GM19438 (cell line): ENCODE measurements around the gene UQCC5.

Experiments used
- ATAC-seq: cut with Tn5 transposase; IDR thresholded peaks from one replicate; pipeline ENCODE4 v1.9.1; 2021; ENCODE audit warnings: low read depth; ENCODE audit not compliant: unreplicated experiment

UQCC5 gene

GRCh38 chr3:52503788-52504424 lies 32.5 kb upstream of the UQCC5 start:
- ATAC-seq = no peak

DNA sequence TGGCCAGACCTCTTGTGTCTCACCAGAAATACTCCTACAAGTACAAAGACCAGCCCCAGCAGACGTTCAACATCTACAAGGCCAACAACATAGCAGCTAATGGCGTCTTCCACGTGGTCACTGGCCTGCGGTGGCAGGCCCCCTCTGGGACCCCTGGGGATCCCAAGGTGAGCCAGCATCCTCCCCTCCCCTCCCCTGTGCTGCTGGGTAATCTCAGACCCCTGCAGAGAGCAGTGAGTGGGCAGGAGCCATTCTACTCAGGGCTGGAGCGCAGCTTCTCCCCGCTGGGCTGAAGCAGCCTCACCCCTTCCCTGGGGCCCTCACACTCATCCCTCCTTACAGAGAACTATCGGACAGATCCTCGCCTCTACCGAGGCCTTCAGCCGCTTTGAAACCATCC lies 31.4 kb upstream of the UQCC5 start:
- no peak for ATAC-seq

DNA sequence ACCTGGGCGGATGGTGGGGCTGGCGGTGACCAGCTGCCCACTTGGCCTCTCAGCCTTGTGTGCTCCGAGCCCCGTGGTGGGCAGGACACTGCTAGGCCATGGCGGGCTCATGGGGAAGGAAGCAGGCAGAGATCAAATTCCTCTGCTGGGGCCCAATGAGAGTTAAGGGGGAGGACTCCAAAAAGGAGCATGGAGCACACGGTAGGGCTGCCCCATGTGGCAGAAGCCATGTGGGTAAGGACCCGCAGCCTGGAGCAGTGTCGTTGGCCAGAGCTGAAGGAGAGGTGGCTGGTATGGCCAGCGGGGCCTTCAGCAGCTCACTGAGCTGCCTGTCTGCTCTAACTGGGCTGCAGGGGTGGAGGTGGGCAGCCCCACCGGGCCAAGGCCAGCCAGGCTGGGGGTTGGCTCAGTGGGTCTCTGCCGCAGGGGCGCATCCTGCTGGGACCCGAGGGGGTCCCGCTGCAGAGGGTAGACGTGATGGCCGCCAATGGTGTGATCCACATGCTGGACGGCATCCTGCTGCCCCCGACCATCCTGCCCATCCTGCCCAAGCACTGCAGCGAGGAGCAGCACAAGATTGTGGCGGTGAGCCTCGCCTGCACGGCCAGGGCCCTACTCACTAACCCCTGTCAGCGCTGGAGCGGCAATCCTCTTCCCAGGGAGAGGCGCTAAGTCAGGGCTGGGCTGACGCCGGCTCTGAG lies 30.0 kb upstream of the UQCC5 start:
- ATAC-seq = no peak

DNA sequence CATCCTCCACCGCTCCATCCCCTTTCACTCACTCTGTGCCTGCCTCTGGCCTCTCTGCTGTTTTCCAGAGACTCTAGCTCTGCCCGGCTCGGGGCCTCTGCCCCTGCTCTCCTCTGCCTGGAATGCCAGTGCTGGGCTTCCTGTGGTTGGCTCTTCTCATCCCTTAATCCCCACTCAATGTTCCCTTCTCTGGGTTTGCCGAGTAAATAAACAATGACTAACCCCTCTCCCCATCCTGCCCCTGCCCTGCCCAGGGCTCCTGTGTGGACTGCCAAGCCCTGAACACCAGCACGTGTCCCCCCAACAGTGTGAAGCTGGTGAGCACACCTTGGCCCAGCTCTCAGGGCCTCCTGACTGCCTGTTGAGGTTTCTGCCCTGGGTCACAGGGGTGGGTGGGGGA lies 29.0 kb upstream of the UQCC5 start:
- no peak for ATAC-seq

GRCh38 chr3:52509753-52510328 lies 26.6 kb upstream of the UQCC5 start:
- no peak for ATAC-seq

- no peak for ATAC-seq
Observed at GRCh38 chr3:52511509-52511908, 24.9 kb upstream of the UQCC5 start.

DNA sequence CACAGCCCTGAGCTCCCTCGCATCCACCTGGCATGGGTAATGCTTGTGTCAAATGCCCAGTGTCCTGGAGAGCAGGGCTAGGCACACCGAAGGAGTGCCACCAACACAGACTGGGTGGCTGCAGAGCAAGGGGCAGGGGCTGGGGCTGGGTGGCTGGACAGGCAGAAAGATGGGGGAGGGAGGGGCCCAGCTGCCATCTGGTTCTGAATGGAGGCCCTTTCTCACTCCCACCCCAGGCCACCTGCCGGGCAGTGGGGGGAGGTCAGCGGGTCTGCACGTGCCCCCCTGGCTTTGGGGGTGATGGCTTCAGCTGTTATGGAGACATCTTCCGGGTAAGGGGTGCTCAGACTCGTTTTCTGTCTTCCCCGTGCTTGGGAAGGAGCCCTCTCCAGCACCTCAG lies 24.3 kb upstream of the UQCC5 start:
- ATAC-seq = no peak

DNA sequence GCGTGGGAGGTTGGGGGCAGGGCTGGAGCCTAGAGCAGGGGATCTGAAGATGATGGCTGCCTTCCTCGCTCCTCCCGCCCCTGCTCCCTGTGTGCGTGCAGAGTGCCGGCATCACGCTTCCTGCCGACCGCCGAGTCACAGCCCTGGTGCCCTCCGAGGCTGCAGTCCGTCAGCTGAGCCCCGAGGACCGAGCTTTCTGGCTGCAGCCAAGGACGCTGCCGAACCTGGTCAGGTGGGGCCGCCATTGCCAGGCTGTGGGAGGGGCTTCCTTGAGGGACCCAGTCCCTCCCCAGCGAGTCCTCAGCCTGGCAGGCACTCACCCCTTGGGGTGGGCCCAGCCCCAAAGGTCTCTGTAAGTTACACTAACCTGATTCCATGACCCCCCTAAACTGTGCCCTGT lies 23.7 kb upstream of the UQCC5 start:
- no peak for ATAC-seq

GRCh38 chr3:52513281-52513680 lies 23.1 kb upstream of the UQCC5 start:
- ATAC-seq = no peak

GRCh38 chr3:52514576-52514975 lies 21.8 kb upstream of the UQCC5 start:
- no peak for ATAC-seq

GRCh38 chr3:52515192-52515591 lies 21.2 kb upstream of the UQCC5 start:
- ATAC-seq = no peak

DNA sequence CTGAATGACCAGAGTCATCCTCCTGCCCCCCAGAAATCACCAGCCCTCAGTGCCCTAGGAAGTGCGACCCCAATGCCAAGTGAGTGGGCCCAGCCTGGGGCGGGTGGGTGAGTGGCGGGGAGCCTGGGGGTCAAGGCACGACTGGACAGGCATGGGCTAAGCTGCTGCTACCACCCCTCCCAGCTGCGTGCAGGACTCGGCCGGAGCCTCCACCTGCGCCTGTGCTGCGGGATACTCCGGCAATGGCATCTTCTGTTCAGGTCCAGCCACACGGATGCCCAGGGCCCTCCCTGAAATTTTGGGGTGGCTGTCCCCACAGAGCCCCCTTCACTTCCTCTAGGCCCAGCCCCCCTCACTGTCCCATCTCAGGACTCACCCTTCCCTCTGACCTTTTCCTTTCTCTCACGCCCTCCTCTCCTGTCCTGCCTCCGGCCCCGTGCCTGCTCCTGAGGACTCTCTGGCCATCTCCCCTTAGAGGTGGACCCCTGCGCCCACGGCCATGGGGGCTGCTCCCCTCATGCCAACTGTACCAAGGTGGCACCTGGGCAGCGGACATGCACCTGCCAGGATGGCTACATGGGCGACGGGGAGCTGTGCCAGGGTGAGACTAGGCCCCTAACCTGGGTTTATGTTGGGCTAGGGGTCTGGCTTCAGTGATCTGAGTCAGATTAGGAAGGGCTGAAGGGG lies 19.8 kb upstream of the UQCC5 start:
- ATAC-seq = no peak

DNA sequence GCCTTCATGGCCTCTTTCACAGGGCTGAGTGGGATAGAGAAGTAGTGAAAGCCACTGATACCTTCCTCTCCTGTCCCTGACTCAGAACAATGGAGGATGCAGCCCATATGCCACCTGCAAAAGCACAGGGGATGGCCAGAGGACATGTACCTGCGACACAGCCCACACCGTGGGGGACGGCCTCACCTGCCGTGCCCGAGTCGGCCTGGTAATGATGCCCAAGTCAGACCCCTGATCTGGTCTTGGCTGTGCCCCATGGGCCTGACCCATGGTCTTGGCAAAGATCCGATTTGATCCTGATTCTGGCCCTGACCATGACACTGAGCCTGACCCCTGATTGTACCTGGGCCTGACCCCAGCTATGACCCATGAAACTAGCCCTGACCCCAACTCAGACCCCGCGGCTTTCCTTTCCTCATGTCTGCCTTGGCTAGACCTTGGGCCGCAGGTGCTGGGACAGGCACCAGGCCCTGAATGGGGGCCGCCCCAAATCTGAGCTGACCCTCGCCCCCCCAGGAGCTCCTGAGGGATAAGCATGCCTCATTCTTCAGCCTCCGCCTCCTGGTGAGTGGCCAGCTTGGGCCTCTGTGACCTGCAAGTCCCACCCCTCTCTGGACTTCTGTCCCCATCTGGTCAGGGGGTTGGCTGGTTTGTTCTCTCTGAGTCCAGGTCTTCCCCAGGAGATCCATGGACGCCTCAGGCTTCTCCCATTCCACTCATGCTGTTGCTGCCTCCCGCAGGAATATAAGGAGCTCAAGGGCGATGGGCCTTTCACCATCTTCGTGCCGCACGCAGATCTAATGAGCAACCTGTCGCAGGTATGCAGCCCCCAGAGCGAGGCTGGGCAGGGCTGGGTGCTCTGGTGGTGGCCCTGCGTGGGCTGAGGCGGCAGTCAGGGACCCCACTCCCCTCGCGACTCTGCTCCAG lies 18.3 kb upstream of the UQCC5 start:
- ATAC-seq = no peak

DNA sequence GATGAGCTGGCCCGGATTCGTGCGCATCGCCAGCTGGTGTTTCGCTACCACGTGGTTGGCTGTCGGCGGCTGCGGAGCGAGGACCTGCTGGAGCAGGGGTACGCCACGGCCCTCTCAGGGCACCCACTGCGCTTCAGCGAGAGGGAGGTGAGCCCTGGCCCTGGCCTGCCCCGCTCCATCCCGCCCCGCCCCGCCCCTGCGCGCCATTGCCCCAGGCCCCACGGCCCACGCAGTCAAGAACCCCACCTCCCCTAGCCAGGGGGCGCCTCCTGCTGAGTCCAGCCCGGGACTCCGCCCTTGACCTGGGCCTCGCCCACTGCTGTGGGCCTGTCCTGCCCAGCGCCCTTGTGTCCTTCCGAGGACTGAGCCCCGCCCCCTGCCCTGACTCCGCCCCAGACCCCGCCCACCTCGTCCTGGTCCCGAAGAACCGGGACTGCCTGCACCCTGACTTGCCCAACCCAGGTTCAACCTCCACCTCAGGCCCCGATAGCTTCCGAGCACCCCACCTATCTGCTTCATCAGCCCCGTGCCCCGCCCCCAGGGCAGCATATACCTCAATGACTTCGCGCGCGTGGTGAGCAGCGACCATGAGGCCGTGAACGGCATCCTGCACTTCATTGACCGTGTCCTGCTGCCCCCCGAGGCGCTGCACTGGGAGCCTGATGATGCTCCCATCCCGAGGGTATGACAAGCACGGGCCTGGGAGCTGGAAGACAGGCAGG lies 17.5 kb upstream of the UQCC5 start:
- ATAC-seq = no peak

- ATAC-seq = no peak
Observed at GRCh38 chr3:52519445-52520140, 16.8 kb upstream of the UQCC5 start.

- ATAC-seq = no peak
Observed at GRCh38 chr3:52520141-52520667, 16.2 kb upstream of the UQCC5 start.

GRCh38 chr3:52520716-52521487 lies 15.5 kb upstream of the UQCC5 start:
- ATAC-seq = no peak

GRCh38 chr3:52521488-52521824 lies 14.9 kb upstream of the UQCC5 start:
- no peak for ATAC-seq
